A549 (cell line): ENCODE measurements around the gene CHRD. TPM values are rescaled to one million over a fixed set of nuclear protein-coding genes. Genes with fewer than 3 reads are reported as not detected.

ENCODE experiments used
- ATAC-seq, 2 experiments: fragments of 200-7000 bp in 1 of 2; fragments of >200 bp in 1 of 2; cut with Nextera tagmentation in 1 of 2; cut with Tn5 transposase in 1 of 2; 3 replicates each; pipeline versions ENCODE4 v1.8.0 to v1.9.1; 2018 to 2020; ENCODE audit warnings: mild to moderate bottlenecking in 1 of 2, moderate library complexity in 1 of 2
- CTCF ChIA-PET: fragments of 300-600 bp; sonication (Branson Sonifier 250); formaldehyde crosslinking; extraction: SDS; loops from one replicate; lab custom pipeline; 2021; ENCODE audit warnings: antibody characterized with exemption, inconsistent platforms; lab: Yijun Ruan, JAX
- POLR2A ChIA-PET: fragments of 350-600 bp; formaldehyde crosslinking; extraction: SDS; loops from one replicate; lab custom pipeline; 2021; ENCODE audit warnings: antibody characterized with exemption, inconsistent platforms; lab: Yijun Ruan, JAX
- DNase-seq, 2 experiments: peaks; one replicate each; pipeline versions ENCODE4 v3.0.0 to v3.0.0-alpha.2; 2011 to 2016; ENCODE audit warnings: low read depth in 1 of 2, low spot score in 1 of 2
- FAIRE-seq: peaks from 2 replicates; lab custom pipeline; 2011; peaks lifted over from hg19 to GRCh38; lab: Jason Lieb, UNC
- H3K27ac ChIP-seq, 2 experiments: fragments of >200 bp; sonication (Bioruptor Twin); formaldehyde crosslinking; 3 replicates each; pipeline ENCODE4 v1.5.1; 2016 to 2017
- H3K4me1 ChIP-seq: fragments of >200 bp; sonication (Bioruptor Twin); formaldehyde crosslinking; 3 replicates; pipeline ENCODE4 v1.6.1; 2016
- H3K4me2 ChIP-seq: fragments of >200 bp; sonication (Bioruptor Twin); formaldehyde crosslinking; 3 replicates; pipeline ENCODE4 v1.6.1; 2016
- H3K4me3 ChIP-seq: fragments of >200 bp; sonication (Bioruptor Twin); formaldehyde crosslinking; 3 replicates; pipeline ENCODE4 v1.5.1; 2016
- H3K9me3 ChIP-seq: fragments of >200 bp; sonication (Bioruptor Twin); formaldehyde crosslinking; 3 replicates; pipeline ENCODE4 v1.6.1; 2016
- BHLHE40 ChIP-seq: IDR thresholded peaks from 2 replicates; pipeline ENCODE4 v1.6.1; 2012; ENCODE audit warnings: low read depth, low read length, inconsistent platforms
- CHD2 ChIP-seq: fragments of 150-350 bp; IDR thresholded peaks from 2 replicates; pipeline ENCODE4 v1.6.1; 2014; ENCODE audit warnings: low read length; ENCODE audit not compliant: partially characterized antibody
- CHD4 ChIP-seq: fragments of 200-600 bp; sonication (generic); IDR thresholded peaks from 2 replicates; pipeline ENCODE4 v1.6.1; 2016; ENCODE audit warnings: antibody characterized with exemption, mild to moderate bottlenecking, borderline replicate concordance
- CTCF ChIP-seq: fragments of >200 bp; sonication (Bioruptor Twin); formaldehyde crosslinking; IDR thresholded peaks from 3 replicates; pipeline ENCODE4 v1.5.1; 2016
- E2F6 ChIP-seq: IDR thresholded peaks from 2 replicates; pipeline ENCODE4 v1.6.1; 2012; ENCODE audit warnings: low read depth, borderline replicate concordance
- EHF ChIP-seq: fragments of 250-450 bp; sonication (Bioruptor Pico); IDR thresholded peaks from 2 replicates; pipeline ENCODE4 v1.5.0; 2020; ENCODE audit warnings: mild to moderate bottlenecking
- EHMT2 ChIP-seq: fragments of 200-600 bp; sonication (generic); IDR thresholded peaks from 2 replicates; pipeline ENCODE4 v1.6.1; 2016; ENCODE audit warnings: antibody characterized with exemption, low read depth, mild to moderate bottlenecking, moderate library complexity
- EP300 ChIP-seq, 2 experiments: fragments of >200 bp; sonication (Bioruptor Twin); formaldehyde crosslinking; IDR thresholded peaks; 2 replicates in 1 of 2; 3 replicates in 1 of 2; pipeline ENCODE4 v1.6.1; 2016 to 2017
- FOSL2 ChIP-seq, 2 experiments: fragments of 450-650 bp in 1 of 2; fragments of >200 bp in 1 of 2; sonication (Bioruptor Twin) in 1 of 2; formaldehyde crosslinking; IDR thresholded peaks; 2 replicates each; pipeline versions ENCODE4 v1.5.0 to v1.6.1; 2016 to 2020; ENCODE audit warnings: mild to moderate bottlenecking in 1 of 2, moderate library complexity in 1 of 2
- FOXS1 ChIP-seq: fragments of 250-450 bp; sonication (Bioruptor Pico); IDR thresholded peaks from 2 replicates; pipeline ENCODE4 v1.5.0; 2020; ENCODE audit warnings: mild to moderate bottlenecking, moderate library complexity
- GATA3 ChIP-seq: IDR thresholded peaks from 2 replicates; pipeline ENCODE4 v1.6.1; 2012; ENCODE audit warnings: borderline replicate concordance
- HDAC2 ChIP-seq: fragments of 200-600 bp; sonication (generic); IDR thresholded peaks from 2 replicates; pipeline ENCODE4 v1.6.1; 2016
- HEYL ChIP-seq: fragments of 250-450 bp; sonication (Bioruptor Pico); IDR thresholded peaks from 2 replicates; pipeline ENCODE4 v1.8.0; 2021; ENCODE audit warnings: mild to moderate bottlenecking, moderate library complexity
- HOXA7 ChIP-seq: fragments of 250-450 bp; sonication (Bioruptor Pico); IDR thresholded peaks from 2 replicates; pipeline ENCODE4 v1.5.0; 2020; ENCODE audit warnings: mild to moderate bottlenecking, moderate library complexity
- HOXB5 ChIP-seq: fragments of 250-450 bp; sonication (Bioruptor Pico); IDR thresholded peaks from 2 replicates; pipeline ENCODE4 v1.5.0; 2020; ENCODE audit warnings: mild to moderate bottlenecking, moderate library complexity
- JUNB ChIP-seq: fragments of >200 bp; sonication (Bioruptor Twin); formaldehyde crosslinking; IDR thresholded peaks from 2 replicates; pipeline ENCODE4 v1.6.1; 2016
- MYC ChIP-seq: IDR thresholded peaks from 2 replicates; pipeline ENCODE4 v1.6.1; 2012; ENCODE audit warnings: mild to moderate bottlenecking, inconsistent platforms, low read length, improper control_type of control experiment, borderline replicate concordance
- NR3C1 ChIP-seq: fragments of >200 bp; sonication (Bioruptor Twin); formaldehyde crosslinking; IDR thresholded peaks from 3 replicates; pipeline ENCODE4 v1.6.1; 2017
- RAD21 ChIP-seq, 2 experiments: fragments of >200 bp in 1 of 2; sonication (Bioruptor Twin) in 1 of 2; formaldehyde crosslinking in 1 of 2; IDR thresholded peaks in 1 of 2; conservative IDR thresholded peaks in 1 of 2; 2 replicates in 1 of 2; 3 replicates in 1 of 2; pipeline ENCODE4 v1.6.1; 2012 to 2018; ENCODE audit warnings: inconsistent platforms in 1 of 2
- RCOR1 ChIP-seq: fragments of 150-350 bp; IDR thresholded peaks from 2 replicates; pipeline ENCODE4 v1.6.1; 2014; ENCODE audit warnings: antibody characterized with exemption, low read length, low read depth
- SMC3 ChIP-seq: fragments of >200 bp; sonication (Bioruptor Twin); formaldehyde crosslinking; IDR thresholded peaks from 3 replicates; pipeline ENCODE4 v1.6.1; 2018; ENCODE audit warnings: inconsistent platforms
- TP53 ChIP-seq: fragments of 250-450 bp; sonication (Bioruptor Pico); IDR thresholded peaks from 2 replicates; pipeline ENCODE4 v1.5.0; 2021; ENCODE audit warnings: mild to moderate bottlenecking, moderate library complexity
- ZC3H11A ChIP-seq: fragments of 450-650 bp; IDR thresholded peaks from 2 replicates; pipeline ENCODE4 v1.6.1; 2014; ENCODE audit warnings: antibody characterized with exemption, mild to moderate bottlenecking
- WGBS: methylation state at CpG from one replicate; pipeline ENCODE4 v1.1.6; 2017; ENCODE audit errors: missing lambda C conversion rate; 5-methylcytosine and 5-hydroxymethylcytosine counted together
- polyA plus RNA-seq, 4 experiments: library from polyadenylated mRNA; depleted of rRNA in 3 of 4; stranded (reverse); fragments of >200 nt; fragmentation: RNase III in 1 of 4; extraction: RNeasy Plus Mini Kit Qiagen cat#74134 plus additional on column Dnase treatment in 1 of 4; gene quantifications; 2 replicates in 3 of 4; 3 replicates in 1 of 4; pipeline ENCODE4 v1.2.3, GENCODE V29; 2011 to 2017
- TF ChIP-seq, protein P1 (sequence below): fragments of >200 bp; sonication (Bioruptor Twin); formaldehyde crosslinking; IDR thresholded peaks from 3 replicates; pipeline ENCODE4 v1.6.1; 2016
- TF ChIP-seq, protein P2 (sequence below): fragments of 250-450 bp; sonication (Bioruptor Pico); IDR thresholded peaks from 2 replicates; pipeline ENCODE4 v1.5.0; 2020; ENCODE audit warnings: low read depth, mild to moderate bottlenecking, moderate library complexity
- TF ChIP-seq, protein P3 (sequence below): fragments of >200 bp; sonication (Bioruptor Twin); formaldehyde crosslinking; IDR thresholded peaks from 2 replicates; pipeline ENCODE4 v1.6.1; 2016

Gene CHRD
- polyA plus RNA-seq, 2 of the 4 experiments (the other 2 are of a cell fraction), result 0.13 to 0.19 TPM

DNA sequence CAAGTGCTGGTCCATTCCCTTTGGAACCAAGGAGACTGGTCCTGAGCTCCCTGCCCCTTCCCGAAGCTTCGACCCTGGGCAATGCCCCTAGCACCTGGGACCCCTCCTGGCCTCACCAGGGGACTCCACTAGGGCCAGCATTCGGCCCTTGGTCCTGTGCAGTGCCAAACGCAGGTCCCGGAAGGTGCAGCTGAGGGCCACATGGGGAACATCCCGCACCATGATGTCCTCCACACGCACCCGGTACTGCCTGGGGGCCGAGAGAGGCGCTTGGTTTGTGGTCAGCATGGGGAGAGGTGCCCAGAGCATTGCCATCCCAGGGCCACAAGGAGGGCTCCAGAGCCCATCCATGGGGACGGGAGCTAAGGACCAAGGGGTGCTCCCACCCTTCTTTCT is 26.3 kb upstream of the CHRD start (continued):
- no peak for TF ChIP-seq MYC
- no peak for TF ChIP-seq HDAC2
- no peak for TF ChIP-seq HOXA7 (CRISPR knock-in tag)
- TF ChIP-seq HOXB5, result no peak
- no peak for TF ChIP-seq JUNB

GRCh38 chr3:184354121-184354728 is 25.6 kb upstream of the CHRD start:
- DNase-seq (peak; percentile 29 to 47), FAIRE-seq (no peak), ATAC-seq (peak; percentile 64 to 87; a peak in 5 of 6 replicates)
- 70% methylated on average over 9 of the region's 18 CpGs for WGBS
- Histone ChIP-seq H3K27ac (no peak overlapping the region), H3K4me1 (no peaks in the 10 kb centered on the region), H3K4me3 (no peak overlapping the region), H3K4me2 (no peak overlapping the region), H3K9me3 (no peaks in the 10 kb centered on the region)
- CTCF ChIA-PET, result interaction anchor here (0.5 to 3.6 kb wide), 19 partner anchors 8 to 461 kb away, joined by 3 to 23 read pairs (median 5); partner anchors contain the start of genes FAM131A and POLR2H
- TF ChIP-seq SMC3 (peak; percentile 42; the same call in 1 of the 3 replicates), FOSL2 (IDR thresholded peaks at IDR 0.05) (no peak), FOSL2 (CRISPR knock-in tag; IDR thresholded peaks at IDR 0.05) (no peak), CTCF (peak; percentile 59), RAD21 (conservative IDR thresholded peaks at IDR 0.05 in 1 of 2, IDR thresholded peaks at IDR 0.05 in 1 of 2) (peak; percentile 18 to 23; a peak in 1 of 5 replicates), FOXS1 (CRISPR knock-in tag) (no peak), BHLHE40 (no peak)
- POLR2A ChIA-PET, result no interaction called here

- TF ChIP-seq, protein P1, sequence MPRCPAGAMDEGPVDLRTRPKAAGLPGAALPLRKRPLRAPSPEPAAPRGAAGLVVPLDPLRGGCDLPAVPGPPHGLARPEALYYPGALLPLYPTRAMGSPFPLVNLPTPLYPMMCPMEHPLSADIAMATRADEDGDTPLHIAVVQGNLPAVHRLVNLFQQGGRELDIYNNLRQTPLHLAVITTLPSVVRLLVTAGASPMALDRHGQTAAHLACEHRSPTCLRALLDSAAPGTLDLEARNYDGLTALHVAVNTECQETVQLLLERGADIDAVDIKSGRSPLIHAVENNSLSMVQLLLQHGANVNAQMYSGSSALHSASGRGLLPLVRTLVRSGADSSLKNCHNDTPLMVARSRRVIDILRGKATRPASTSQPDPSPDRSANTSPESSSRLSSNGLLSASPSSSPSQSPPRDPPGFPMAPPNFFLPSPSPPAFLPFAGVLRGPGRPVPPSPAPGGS, result no peak
- TF ChIP-seq GATA3, result no peak
- no peak for TF ChIP-seq RCOR1
- TF ChIP-seq EHF (CRISPR knock-in tag), result no peak
- TF ChIP-seq CHD4, result no peak
- TF ChIP-seq EP300 (IDR thresholded peaks at IDR 0.05), result no peak
- no peak for TF ChIP-seq ZC3H11A
- TF ChIP-seq TP53 (CRISPR knock-in tag), result no peak
- TF ChIP-seq CHD2, result no peak
- TF ChIP-seq MYC, result no peak
- TF ChIP-seq HEYL (CRISPR knock-in tag), result no peak
- TF ChIP-seq SMC3, result no peak
- TF ChIP-seq, protein P2, sequence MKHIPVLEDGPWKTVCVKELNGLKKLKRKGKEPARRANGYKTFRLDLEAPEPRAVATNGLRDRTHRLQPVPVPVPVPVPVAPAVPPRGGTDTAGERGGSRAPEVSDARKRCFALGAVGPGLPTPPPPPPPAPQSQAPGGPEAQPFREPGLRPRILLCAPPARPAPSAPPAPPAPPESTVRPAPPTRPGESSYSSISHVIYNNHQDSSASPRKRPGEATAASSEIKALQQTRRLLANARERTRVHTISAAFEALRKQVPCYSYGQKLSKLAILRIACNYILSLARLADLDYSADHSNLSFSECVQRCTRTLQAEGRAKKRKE (CRISPR knock-in tag), result no peak
- TF ChIP-seq, protein P3, sequence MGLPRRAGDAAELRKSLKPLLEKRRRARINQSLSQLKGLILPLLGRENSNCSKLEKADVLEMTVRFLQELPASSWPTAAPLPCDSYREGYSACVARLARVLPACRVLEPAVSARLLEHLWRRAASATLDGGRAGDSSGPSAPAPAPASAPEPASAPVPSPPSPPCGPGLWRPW, result no peak
- no peak for TF ChIP-seq EHMT2
- TF ChIP-seq NR3C1, result no peak
- TF ChIP-seq E2F6, result no peak
- H3K9me3 ChIP-seq, result no peaks in the 10 kb centered on the region
- ATAC-seq, result peak; percentile 6 to 35; a peak in 3 of 6 replicates
- no peak overlapping the region for H3K4me3 ChIP-seq
- CTCF ChIA-PET, result interaction anchor here (0.6 to 3.6 kb wide), 10 partner anchors 10 to 187 kb away, joined by 3 to 23 read pairs (median 6); partner anchors contain the start of gene FAM131A
- no peak overlapping the region for H3K27ac ChIP-seq
- no peaks in the 10 kb centered on the region for H3K4me1 ChIP-seq
- POLR2A ChIA-PET, result no interaction called here
- H3K4me2 ChIP-seq, result no peak overlapping the region
- FAIRE-seq, result no peak
- 73% methylated on average over 7 of the region's 8 CpGs for WGBS
- DNase-seq, result no peak
Measured at GRCh38 chr3:184354754-184355153, 25.1 kb upstream of the CHRD start.
